Measurements from ENCODE around the gene ADD1.

The ADD1 gene

GRCh38 chr4:2827071-2827873, 16.4 kb upstream of the ADD1 start:
- CTCF ChIA-PET = no interaction called here
- H3K4me3 ChIP-seq (ENCODE audit: low read depth, low read length) = no peak overlapping the region
- DNase-seq (ENCODE audit: low read depth, low spot score) = no peak
- TF ChIP-seq CTCF (IDR thresholded peaks at IDR 0.05; ENCODE audit: insufficient read depth, low read length, missing control alignments) = no peak
- POLR2A ChIA-PET = no interaction called here

- no peak for DNase-seq (ENCODE audit: low read depth, low spot score)
- H3K4me3 ChIP-seq (ENCODE audit: low read depth, low read length) = no peak overlapping the region
- ChIA-PET POLR2A (no interaction called here), CTCF (no interaction called here)
- no peak for TF ChIP-seq CTCF (IDR thresholded peaks at IDR 0.05; ENCODE audit: insufficient read depth, low read length, missing control alignments)
Observed at GRCh38 chr4:2827874-2828751, 15.5 kb upstream of the ADD1 start.

- no peak for TF ChIP-seq CTCF (IDR thresholded peaks at IDR 0.05; ENCODE audit: insufficient read depth, low read length, missing control alignments)
- no peak overlapping the region for H3K4me3 ChIP-seq (ENCODE audit: low read depth, low read length)
- ChIA-PET CTCF (no interaction called here), POLR2A (no interaction called here)
- DNase-seq (ENCODE audit: low read depth, low spot score) = no peak
Observed at GRCh38 chr4:2828758-2829181, 14.9 kb upstream of the ADD1 start.

GRCh38 chr4:2829321-2829932, 14.2 kb upstream of the ADD1 start:
- DNase-seq (ENCODE audit: low read depth, low spot score) = no peak
- POLR2A ChIA-PET = no interaction called here
- CTCF ChIA-PET = no interaction called here

GRCh38 chr4:2829933-2830451, 13.7 kb upstream of the ADD1 start:
- ChIA-PET POLR2A (no interaction called here), CTCF (no interaction called here)
- TF ChIP-seq CTCF (IDR thresholded peaks at IDR 0.05; ENCODE audit: insufficient read depth, low read length, missing control alignments) = no peak
- no peak overlapping the region for H3K4me3 ChIP-seq (ENCODE audit: low read depth, low read length)
- no peak for DNase-seq (ENCODE audit: low read depth, low spot score)

More at GRCh38 chr4:2829321-2829932, 14.2 kb upstream of the ADD1 start:
- H3K4me3 ChIP-seq (ENCODE audit: low read depth, low read length) = no peak overlapping the region
- no peak for TF ChIP-seq CTCF (IDR thresholded peaks at IDR 0.05; ENCODE audit: insufficient read depth, low read length, missing control alignments)

Measured in AG04449 (cell line).